Measurements from ENCODE around the gene CWH43. TPM values are rescaled to one million over a fixed set of nuclear protein-coding genes. Genes with fewer than 3 reads are reported as not detected.

Gene CWH43
- total and polyA plus RNA-seq, 10 of the 15 experiments (the other 5 are each of a cell fraction or from before 2014, with no cell fraction given), result not detected

- Histone ChIP-seq H4K20me1 (ENCODE audit: control insufficient read depth, insufficient read depth) (no peaks in the 10 kb centered on the region), H3K9me3 (replicated peaks; ENCODE audit: control insufficient read depth, insufficient read depth, low read length) (no peaks in the 10 kb centered on the region), H3K4me2 (ENCODE audit: control insufficient read depth, insufficient read depth) (no peak overlapping the region), H3K79me2 (ENCODE audit: control insufficient read depth, insufficient read depth, low read length) (no peaks in the 10 kb centered on the region), H3K36me3 (ENCODE audit: control insufficient read depth in 2 of 2, insufficient read depth in 2 of 2, low read length in 1 of 2) (no peaks in the 10 kb centered on the region), H3K9ac (ENCODE audit: control insufficient read depth, insufficient read depth, low read length) (no peak overlapping the region), H2AFZ (ENCODE audit: control insufficient read depth, low read depth, low read length) (no peak overlapping the region), H3K27me3 (replicated peaks in 1 of 2; ENCODE audit: control insufficient read depth in 2 of 2, insufficient read depth in 2 of 2, low read length in 1 of 2) (no peaks in the 10 kb centered on the region; a peak in 1 of 4 replicates), H3K4me3 (no peak overlapping the region), H3K27ac (ENCODE audit: control insufficient read depth, insufficient read depth) (no peak overlapping the region), H3K4me1 (ENCODE audit: control insufficient read depth, insufficient read depth, low read length) (no peaks in the 10 kb centered on the region)
- DNase-seq (ENCODE audit: low read depth, low spot score) (no peak), ATAC-seq (no peak), FAIRE-seq (no peak)
- CTCF ChIA-PET, result interaction anchor here (1.3 kb wide), 1 partner anchor 9 kb away, joined by 4 read pairs; no protein-coding TSS in a partner anchor
- RAD21 ChIA-PET (ENCODE audit: unreplicated experiment), result no interaction called here
- POLR2A ChIA-PET, result interaction anchor here (0.5 kb wide), 1 partner anchor 493 kb away, joined by 3 read pairs; no protein-coding TSS in a partner anchor
- SMC1A ChIA-PET (ENCODE audit: uncharacterized antibody, unreplicated experiment), result no interaction called here
- no peak for TF ChIP-seq FOXK2 (IDR thresholded peaks at IDR 0.05)
- TF ChIP-seq, protein P1, sequence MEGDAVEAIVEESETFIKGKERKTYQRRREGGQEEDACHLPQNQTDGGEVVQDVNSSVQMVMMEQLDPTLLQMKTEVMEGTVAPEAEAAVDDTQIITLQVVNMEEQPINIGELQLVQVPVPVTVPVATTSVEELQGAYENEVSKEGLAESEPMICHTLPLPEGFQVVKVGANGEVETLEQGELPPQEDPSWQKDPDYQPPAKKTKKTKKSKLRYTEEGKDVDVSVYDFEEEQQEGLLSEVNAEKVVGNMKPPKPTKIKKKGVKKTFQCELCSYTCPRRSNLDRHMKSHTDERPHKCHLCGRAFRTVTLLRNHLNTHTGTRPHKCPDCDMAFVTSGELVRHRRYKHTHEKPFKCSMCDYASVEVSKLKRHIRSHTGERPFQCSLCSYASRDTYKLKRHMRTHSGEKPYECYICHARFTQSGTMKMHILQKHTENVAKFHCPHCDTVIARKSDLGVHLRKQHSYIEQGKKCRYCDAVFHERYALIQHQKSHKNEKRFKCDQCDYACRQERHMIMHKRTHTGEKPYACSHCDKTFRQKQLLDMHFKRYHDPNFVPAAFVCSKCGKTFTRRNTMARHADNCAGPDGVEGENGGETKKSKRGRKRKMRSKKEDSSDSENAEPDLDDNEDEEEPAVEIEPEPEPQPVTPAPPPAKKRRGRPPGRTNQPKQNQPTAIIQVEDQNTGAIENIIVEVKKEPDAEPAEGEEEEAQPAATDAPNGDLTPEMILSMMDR (IDR thresholded peaks at IDR 0.05 in 2 of 3, conservative IDR thresholded peaks at IDR 0.05 in 1 of 3; ENCODE audit: control insufficient read depth in 2 of 3, extremely low read depth in 1 of 3, insufficient read depth in 1 of 3, low read depth in 3 of 3, low read length in 3 of 3), result no peak
- WGBS (ENCODE audit: insufficient coverage, insufficient replicate concordance, low lambda C conversion rate, missing lambda C conversion rate), result 31% methylated on average over 4 of the region's 4 CpGs
- intact Hi-C loops (cut with micrococcal nuclease; ENCODE audit: unreplicated experiment) (no loop called here), in situ Hi-C loops (cut with MboI) (no loop called here)
- BruUV-seq (replicated peaks), result no TSS peak
Measured at GRCh38 chr4:48968814-48969213, 17.3 kb upstream of the CWH43 start.

DNA sequence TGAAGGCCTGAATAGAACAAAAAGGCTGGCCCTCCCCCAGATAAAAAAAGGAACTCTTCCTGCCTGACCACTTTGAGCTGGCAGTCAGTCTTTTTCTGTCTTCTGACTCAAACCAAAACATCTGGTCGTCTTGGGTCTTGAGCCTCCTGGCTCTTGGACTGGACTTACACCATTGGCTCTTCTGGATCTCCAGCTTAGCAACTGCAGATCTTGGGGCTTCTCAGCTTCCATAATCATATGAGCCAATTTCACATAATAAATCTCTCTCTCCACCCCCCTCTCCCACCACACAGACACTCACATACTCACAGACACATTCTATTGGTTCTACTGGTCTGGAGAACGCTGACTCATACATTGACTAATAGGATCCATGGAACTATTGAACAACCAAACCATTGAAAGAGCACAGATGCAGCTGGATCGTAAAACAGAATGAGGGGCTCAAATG is 15.6 kb upstream of the CWH43 start:
- intact Hi-C loops (cut with micrococcal nuclease; ENCODE audit: unreplicated experiment) (no loop called here), in situ Hi-C loops (cut with MboI) (no loop called here)
- WGBS (ENCODE audit: insufficient coverage, insufficient replicate concordance, low lambda C conversion rate, missing lambda C conversion rate), result 35% methylated on average over 3 of the region's 3 CpGs
- ATAC-seq, result no peak
- Histone ChIP-seq H4K20me1 (ENCODE audit: control insufficient read depth, insufficient read depth) (no peaks in the 10 kb centered on the region), H3K9me3 (replicated peaks; ENCODE audit: control insufficient read depth, insufficient read depth, low read length) (no peaks in the 10 kb centered on the region), H3K27me3 (replicated peaks in 1 of 2; ENCODE audit: control insufficient read depth in 2 of 2, insufficient read depth in 2 of 2, low read length in 1 of 2) (peaks cover 0 to 2% of the 10 kb centered on the region in 2 experiments; a peak in 1 of 4 replicates), H3K79me2 (ENCODE audit: control insufficient read depth, insufficient read depth, low read length) (no peaks in the 10 kb centered on the region), H3K9ac (ENCODE audit: control insufficient read depth, insufficient read depth, low read length) (no peak overlapping the region), H3K36me3 (ENCODE audit: control insufficient read depth in 2 of 2, insufficient read depth in 2 of 2, low read length in 1 of 2) (no peaks in the 10 kb centered on the region), H3K4me1 (ENCODE audit: control insufficient read depth, insufficient read depth, low read length) (no peaks in the 10 kb centered on the region), H3K27ac (ENCODE audit: control insufficient read depth, insufficient read depth) (no peak overlapping the region), H2AFZ (ENCODE audit: control insufficient read depth, low read depth, low read length) (no peak overlapping the region), H3K4me3 (no peak overlapping the region), H3K4me2 (ENCODE audit: control insufficient read depth, insufficient read depth) (no peak overlapping the region)
- ChIA-PET RAD21 (ENCODE audit: unreplicated experiment) (no interaction called here), CTCF (no interaction called here), SMC1A (ENCODE audit: uncharacterized antibody, unreplicated experiment) (no interaction called here), POLR2A (no interaction called here)
- no peak for DNase-seq (ENCODE audit: low read depth, low spot score)
- no peak for FAIRE-seq
- no TSS peak for BruUV-seq (replicated peaks)
- TF ChIP-seq KDM1A (IDR thresholded peaks at IDR 0.05; ENCODE audit: borderline replicate concordance) (no peak), EP300 (IDR thresholded peaks at IDR 0.05; ENCODE audit: borderline replicate concordance in 1 of 2, control insufficient read depth in 1 of 2, low read depth in 2 of 2, low read length in 2 of 2) (no peak), FOXM1 (IDR thresholded peaks at IDR 0.05; ENCODE audit: low read depth, low read length) (no peak), CBX5 (IDR thresholded peaks at IDR 0.05; ENCODE audit: low read depth) (no peak), FOXK2 (IDR thresholded peaks at IDR 0.05) (no peak), RAD21 (IDR thresholded peaks at IDR 0.05; ENCODE audit: insufficient read depth, low read depth, low read length) (no peak), POLR2AphosphoS5 (IDR thresholded peaks at IDR 0.05; ENCODE audit: low read length) (no peak), CBX3 (IDR thresholded peaks at IDR 0.05; ENCODE audit: borderline replicate concordance, low read depth) (no peak), RFX5 (IDR thresholded peaks at IDR 0.05; ENCODE audit: low read depth, low read length) (no peak), PML (IDR thresholded peaks at IDR 0.05; ENCODE audit: low read length) (no peak)

Data from GM12878 (cell line).